Measurements from ENCODE around the gene KDF1.

KDF1 gene

DNA sequence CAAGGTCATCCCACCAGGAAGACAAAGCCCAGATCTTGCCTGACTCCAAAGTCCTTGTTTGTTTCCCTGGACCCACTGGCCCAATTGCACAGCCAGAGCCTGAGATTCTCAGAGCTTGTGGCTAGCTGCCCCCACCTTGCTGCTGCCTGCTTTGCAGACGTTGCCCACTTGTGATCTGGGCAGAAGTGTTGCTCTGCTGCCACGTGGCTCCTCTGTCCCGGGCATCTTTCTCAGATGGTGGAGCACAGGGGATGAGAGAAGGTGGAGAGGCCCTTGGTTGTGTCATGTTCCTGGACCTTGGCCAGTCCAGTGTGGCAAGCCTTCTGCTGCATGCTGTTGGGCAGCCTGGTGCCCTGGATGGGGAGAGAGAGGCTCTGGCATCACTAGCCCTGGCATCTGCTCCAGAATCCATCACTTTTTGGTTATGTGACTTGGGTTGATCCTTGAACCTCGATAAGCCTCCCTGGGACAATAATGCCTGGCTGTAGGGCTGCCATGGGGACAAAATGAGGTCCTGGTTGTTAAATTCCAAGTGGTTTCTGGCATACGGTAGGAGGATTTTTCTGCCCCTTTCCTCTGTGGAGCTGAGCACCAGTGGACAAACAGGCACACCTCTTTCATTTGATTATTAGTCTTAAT lies 44.9 kb downstream of the KDF1 start:
- no peak for DNase-seq (ENCODE audit: low spot score)

DNA sequence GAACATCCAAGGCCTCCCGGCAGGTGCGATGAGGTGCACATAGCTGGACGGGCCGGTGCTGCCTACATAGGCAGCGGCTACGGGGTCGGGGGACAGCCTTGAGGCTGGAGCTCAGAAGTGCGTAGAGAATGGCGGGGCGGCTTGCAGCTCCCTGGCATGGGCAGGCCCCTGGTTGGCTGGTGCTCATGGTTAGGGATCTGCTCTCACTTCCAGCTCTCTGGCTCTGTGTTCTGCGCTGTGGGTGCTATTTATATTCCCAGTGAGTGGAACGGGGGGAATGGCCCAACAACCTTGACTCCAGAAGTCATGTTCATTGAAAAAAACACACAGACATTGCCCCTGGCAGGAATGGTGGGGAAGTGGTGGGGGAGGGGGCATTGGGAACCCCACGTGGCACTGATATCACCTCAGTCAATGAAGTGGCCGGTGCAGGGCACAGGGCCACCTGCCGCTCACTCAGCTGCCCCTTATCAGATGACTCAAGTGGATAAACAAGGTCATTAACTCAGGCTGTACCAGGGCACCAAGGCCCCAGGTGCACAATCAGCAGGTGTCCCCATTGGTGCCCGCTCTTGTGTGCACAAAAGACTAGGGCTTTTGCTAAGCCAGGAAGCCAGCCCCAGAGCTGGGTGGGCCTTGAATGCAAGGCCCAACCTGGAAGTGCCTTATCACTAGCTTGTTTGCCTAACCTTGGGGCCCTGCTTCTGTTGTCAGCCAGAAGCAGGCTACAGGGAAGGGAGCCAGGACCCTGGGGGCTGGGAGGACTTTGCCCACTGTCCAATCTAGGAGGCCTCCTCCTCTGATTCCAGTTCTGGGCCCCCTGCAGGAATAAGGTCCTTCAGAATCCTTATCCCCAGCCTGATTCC lies 46.3 kb downstream of the KDF1 start, which contains the start of gene NR0B2:
Gene NR0B2 (minus strand): TSS at position 222 of the 866 bp plus-strand sequence. CDS start 35 bp downstream, at position 187.
- no peak for DNase-seq (ENCODE audit: low spot score)

DNA sequence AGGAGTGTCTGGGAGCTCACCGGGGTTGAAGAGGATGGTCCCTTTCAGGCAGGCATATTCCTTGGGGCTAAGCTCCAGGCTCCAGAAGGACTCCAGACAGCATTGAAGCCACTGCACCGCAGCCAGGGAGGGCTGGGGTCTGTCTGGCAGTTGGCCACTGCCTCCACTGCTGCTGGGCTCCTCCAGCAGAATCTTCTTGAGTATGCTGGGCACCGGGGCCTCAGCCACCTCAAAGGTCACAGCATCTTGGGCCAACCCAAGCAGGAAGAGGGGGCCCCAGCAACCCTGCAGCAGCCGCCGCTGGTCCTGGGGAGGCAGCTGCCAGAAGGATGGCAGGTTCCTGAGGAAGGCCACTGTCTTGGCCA lies 46.9 kb downstream of the KDF1 start:
- DNase-seq (ENCODE audit: low spot score): no peak

DNA sequence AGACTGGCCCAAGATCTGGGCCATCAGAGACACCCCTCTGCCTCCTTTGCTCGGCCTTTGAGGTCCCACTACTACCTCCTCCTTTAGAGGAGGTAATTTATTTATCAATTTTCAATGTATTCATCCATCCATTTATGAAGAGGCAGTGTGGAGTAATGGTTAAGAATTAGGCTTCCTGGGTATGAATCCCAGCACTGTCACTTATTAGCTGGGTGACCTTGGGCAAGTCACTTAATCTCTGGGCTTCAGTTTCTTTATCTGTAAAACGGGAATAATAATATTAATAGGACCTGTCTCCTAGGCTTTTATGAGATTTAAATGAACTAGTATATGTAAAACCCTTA lies 48.1 kb downstream of the KDF1 start:
- no peak for DNase-seq (ENCODE audit: low spot score)

DNA sequence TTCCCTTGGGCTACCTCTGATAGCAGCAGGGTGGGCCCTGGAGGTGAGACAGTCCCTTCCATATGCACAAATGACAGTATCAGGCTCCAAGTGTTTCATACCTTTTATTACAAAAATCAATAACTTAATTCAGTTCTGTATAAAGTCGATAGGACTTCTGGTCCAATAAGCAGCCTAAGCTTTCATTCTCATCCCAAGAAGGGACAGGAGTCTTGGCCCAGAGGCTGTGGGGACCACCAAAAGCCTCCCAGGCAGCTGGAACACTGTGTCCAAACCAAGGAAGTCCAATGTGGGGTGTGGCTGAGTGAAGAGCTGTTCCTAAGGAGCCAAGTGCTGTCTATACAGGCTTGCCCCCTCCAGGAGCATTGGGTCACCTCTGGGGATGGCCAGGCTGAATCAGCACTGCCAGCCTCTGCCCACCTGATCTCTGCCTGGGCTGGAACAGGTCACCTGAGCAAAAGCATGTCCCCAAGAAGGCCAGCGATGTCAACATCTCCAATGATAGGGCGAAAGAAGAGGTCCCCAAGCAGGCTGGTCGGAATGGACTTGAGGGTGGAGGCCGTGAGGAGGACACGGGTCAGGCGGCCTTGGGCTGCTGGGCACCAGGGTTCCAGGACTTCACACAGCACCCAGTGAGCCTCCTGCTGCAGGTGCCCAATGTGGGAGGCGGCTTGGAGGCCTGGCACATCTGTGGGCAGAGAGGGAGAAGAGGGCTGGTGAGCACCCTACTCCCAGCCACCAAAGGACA lies 48.7 kb downstream of the KDF1 start:
- DNase-seq (ENCODE audit: low spot score): no peak

DNA sequence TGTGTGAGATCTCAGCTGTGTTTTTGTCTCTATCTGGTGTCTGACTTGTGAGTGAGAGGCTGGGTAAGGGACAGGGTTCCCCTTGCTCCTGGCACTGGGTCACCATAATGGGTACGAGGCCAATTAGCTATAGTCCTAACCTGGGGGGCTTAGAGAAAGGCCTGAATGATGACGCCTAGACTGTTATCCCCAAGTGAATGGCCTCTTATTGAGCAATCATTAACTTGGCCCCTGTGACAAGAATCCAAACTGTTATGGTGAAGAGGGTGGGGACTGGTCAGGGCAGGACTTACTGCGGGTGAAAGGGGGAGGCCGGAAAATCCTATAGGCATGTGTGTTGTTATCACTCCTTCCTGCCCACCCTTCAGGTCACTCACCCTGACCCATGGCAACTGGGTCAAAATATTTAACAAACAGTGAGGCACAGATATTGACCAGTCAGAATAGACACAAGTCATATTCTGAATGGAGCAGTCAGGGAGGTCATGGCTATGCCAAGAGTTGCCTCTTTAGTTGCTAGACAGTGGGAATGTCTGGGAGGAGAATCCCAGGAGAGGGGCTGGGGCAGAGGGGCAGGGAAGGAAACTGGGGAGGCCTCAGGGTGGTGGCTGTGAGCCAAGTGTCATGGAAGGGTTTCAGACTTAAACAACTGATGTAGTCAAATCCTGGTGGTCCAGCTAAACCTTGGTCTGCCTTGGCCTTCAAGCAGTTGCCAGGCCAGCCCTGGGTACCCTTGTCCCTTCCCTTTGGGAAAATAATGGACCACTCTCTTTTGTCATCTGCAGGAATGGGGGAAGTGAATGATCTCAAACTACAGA lies 49.7 kb downstream of the KDF1 start:
- DNase-seq (ENCODE audit: low spot score): no peak

DNA sequence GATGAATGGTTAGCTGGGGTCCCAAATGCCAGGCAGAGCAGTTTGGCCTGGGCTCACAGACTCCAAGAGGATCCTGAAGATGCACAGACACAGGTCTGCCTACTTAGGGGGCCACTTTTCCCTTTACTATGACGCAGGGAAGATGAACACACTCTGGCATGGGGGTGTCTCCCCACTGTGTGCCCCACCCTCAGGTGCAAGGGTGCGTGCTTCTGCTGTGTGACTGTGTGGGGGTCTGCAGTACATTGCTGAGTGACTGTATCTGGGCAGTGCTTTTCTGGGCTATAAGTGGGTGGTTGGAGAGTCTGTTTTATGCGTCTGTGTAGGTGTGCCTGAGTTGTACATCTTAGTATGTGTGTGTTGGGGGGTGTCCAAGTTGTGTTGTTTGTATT lies 50.3 kb downstream of the KDF1 start:
- no peak for DNase-seq (ENCODE audit: low spot score)

DNA sequence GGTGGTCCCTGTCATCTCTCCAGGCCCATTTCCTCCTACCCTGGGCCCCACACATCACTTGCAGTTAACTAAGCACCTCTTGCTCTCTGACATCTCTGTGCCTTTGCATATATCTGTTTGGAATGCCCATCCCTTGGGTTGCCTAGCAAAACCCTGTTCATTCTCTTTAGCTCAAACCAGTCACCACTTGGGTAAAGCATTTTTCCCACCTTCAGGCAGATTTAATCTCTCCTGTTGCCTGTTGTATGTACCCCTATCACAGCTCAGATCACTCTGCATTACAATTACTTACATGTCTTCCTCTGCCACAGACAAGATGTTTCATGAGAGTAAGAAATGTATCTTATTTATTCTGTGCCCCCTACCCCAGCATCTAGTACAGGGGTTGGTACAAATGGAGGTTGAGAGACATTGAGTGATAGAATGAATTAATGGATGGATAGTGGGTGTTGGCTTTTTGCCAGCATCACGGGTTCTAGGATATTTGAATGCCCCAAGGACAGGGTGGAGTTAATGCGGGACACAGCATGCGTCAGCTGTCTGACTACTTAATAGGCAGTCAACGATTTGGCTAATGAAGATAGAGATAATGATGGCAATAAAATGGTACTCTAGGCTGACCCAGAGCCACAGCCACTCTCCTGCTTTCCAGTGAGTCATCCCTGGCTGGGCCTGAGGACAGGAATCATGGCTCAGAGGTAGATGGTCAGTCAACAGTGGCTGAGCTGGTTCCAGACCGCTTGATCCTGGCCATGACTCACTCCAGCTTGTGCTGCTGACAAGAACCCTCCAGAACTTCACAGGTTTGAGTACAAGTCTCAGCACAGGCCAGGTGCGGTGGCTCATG lies 53.0 kb downstream of the KDF1 start:
- DNase-seq (ENCODE audit: low spot score): no peak

DNA sequence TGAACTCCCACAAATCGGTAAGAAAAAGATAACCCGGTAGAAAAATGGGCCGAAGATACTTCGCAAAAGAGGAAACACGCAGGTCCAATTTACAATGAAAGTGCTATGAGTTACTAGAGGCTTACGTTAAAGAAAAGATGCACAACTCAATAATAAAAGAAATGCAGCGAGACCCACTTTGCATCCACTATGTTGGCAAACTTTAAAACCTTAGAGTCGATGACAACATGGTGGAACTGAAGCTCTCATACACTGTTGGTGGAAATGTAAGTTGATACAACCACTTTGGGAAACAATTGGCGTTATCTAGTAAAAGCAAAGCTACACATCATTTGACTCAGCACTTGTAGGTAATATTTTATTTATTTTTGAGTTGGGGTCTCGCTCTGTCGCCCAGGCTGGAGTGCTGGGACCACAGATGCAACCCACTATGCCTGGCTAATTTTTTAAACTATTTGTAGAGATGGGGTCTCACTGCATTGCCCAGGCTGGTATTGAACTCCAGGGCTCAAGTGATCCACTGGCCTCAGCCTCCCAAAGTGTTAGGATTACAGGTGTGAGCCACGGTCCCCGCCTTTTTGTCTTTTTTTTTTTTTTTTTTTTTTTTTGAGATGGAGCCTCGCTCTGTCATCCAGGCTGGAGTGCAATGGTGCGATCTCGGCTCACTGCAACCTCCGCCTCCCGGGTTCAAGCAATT lies 59.3 kb downstream of the KDF1 start:
- no peak for DNase-seq (ENCODE audit: low spot score)

DNA sequence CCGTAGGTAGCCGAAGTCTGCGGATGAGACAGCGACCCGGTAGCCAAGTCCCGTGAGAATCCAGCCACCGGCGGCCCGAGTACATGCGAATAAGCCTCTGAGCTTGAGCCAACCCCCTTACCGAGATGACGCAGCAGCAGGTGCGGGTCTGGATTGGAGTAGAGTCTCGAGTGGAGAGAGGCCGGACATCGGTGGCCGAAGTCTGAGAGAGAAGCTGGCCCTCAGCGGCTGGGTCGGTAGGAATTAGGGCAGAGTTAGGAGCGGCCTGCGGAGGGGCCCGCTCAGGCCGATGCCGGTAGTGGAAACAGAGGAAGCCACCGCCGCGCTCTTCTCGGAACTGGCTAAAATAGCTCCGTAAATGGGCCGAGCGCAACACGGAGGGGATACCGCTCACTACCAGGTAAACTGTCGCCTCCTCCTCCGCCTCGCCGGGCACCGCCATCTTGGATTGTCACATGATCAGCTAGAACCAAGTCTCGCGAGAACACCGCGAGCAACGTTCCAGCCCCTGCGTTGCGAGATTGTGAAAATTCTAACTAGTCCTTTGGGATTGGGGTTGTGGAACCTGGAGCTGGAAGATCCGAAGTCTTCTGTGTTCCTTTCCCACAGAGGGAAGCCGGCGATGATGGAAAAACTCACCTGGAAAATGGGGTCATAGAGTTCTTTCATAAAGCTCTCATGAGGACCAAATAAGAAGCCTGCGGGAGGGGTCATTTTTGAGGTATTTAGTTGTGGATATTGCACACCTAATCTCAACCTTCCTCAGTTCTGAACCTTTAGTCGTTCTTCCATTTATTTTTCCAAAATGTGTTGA lies 60.1 kb downstream of the KDF1 start, which contains the start of gene GPATCH3:
Gene GPATCH3 (minus strand): TSS at position 467 of the 814 bp plus-strand sequence. CDS start 25 bp downstream, at position 442.
- peak; percentile 89 for DNase-seq (ENCODE audit: low spot score)

Measured in putamen (tissue), 1 donor.